ENCODE measurements around the gene TYMP.

Gene TYMP

DNA sequence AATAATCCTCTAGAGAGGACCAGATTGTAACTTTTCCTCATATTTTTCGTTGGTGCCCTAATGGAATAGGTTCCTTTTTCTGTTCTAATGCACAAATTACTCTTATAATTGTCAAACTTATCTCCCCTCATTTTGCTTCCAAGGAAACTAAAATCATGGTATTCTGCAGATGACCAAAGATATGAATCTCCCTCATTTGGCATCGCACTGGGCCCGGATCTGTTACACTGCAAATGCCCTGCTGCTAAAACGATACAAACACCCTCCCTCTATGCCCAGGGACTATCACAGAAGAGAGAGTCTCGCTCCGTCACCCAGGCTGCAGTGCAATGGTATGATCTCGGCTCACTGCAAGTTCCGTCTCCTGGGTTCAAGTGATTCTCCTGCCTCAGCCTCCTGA is 23.5 kb upstream of the TYMP start:
- Histone ChIP-seq H3K9me2 (replicated peaks; ENCODE audit: insufficient read depth, low read length) (no peaks in the 10 kb centered on the region), H2AFZ (ENCODE audit: low read length) (no peak overlapping the region), H4K20me1 (ENCODE audit: insufficient read depth, low read length) (no peaks in the 10 kb centered on the region), H3K27me3 (replicated peaks; ENCODE audit: insufficient read depth, low read length) (peaks cover 12% of the 10 kb centered on the region), H3K9ac (ENCODE audit: low read length) (no peak overlapping the region), H3K36me3 (replicated peaks; ENCODE audit: insufficient read depth, low read length) (no peaks in the 10 kb centered on the region), H3K9me3 (replicated peaks; ENCODE audit: insufficient read depth, low read length) (no peaks in the 10 kb centered on the region), H3K4me1 (ENCODE audit: low read length) (no peaks in the 10 kb centered on the region), H3K79me2 (ENCODE audit: low read length) (no peaks in the 10 kb centered on the region), H3K4me3 (ENCODE audit: low read length) (no peak overlapping the region), H3K4me2 (ENCODE audit: low read depth, low read length) (no peak overlapping the region), H3K27ac (ENCODE audit: low read length) (no peak overlapping the region), H3F3A (ENCODE audit: insufficient read depth, low read length) (no peaks in the 10 kb centered on the region)
- DNase-seq, result no peak
- TF ChIP-seq EZH2 (optimal IDR thresholded peaks at IDR 0.05; ENCODE audit: low read depth, low read length) (no peak), EZH2phosphoT487 (IDR thresholded peaks at IDR 0.05; ENCODE audit: low read length) (no peak)
- TF ChIP-seq, protein P1, sequence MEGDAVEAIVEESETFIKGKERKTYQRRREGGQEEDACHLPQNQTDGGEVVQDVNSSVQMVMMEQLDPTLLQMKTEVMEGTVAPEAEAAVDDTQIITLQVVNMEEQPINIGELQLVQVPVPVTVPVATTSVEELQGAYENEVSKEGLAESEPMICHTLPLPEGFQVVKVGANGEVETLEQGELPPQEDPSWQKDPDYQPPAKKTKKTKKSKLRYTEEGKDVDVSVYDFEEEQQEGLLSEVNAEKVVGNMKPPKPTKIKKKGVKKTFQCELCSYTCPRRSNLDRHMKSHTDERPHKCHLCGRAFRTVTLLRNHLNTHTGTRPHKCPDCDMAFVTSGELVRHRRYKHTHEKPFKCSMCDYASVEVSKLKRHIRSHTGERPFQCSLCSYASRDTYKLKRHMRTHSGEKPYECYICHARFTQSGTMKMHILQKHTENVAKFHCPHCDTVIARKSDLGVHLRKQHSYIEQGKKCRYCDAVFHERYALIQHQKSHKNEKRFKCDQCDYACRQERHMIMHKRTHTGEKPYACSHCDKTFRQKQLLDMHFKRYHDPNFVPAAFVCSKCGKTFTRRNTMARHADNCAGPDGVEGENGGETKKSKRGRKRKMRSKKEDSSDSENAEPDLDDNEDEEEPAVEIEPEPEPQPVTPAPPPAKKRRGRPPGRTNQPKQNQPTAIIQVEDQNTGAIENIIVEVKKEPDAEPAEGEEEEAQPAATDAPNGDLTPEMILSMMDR (IDR thresholded peaks at IDR 0.05; ENCODE audit: low read length), result no peak

DNA sequence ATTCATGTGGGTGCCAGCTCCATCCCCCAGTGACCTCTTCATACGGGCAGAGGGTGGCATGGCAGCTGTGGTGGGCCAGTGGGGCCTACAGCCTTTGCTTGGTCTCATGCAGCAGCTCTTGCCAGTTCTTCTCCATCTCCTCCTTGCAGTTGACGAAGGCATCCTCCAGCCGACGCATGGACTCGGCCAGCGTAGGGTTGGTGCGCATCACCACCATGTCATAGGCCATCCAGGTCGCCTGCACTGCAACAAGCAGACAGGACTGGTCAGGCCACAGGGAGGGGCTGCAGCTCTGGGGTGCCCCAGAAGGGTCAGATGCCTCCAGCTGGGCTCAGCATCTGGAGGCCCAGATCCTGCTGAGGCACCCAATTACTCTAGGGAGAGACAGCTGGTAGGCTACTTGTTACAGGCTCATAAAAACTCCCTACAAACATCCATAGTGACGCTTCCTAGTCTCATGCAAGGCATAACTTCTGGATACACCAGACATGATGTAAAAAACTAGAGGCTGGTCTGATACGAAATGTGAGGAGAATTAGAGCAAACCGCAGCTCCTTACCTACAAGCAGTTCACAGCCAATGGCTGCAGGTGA is 21.4 kb upstream of the TYMP start:
- no peak for DNase-seq
- no peak overlapping the region for H3K4me3 ChIP-seq (ENCODE audit: low read length)
- no peak for TF ChIP-seq EZH2phosphoT487 (IDR thresholded peaks at IDR 0.05; ENCODE audit: low read length)
- no peak for TF ChIP-seq EZH2 (optimal IDR thresholded peaks at IDR 0.05; ENCODE audit: low read depth, low read length)
- TF ChIP-seq, protein P1 (IDR thresholded peaks at IDR 0.05; ENCODE audit: low read length), result no peak
- H3K9me2 ChIP-seq (replicated peaks; ENCODE audit: insufficient read depth, low read length), result no peaks in the 10 kb centered on the region
- no peaks in the 10 kb centered on the region for H3K79me2 ChIP-seq (ENCODE audit: low read length)
- H2AFZ ChIP-seq (ENCODE audit: low read length), result no peak overlapping the region
- no peaks in the 10 kb centered on the region for H3F3A ChIP-seq (ENCODE audit: insufficient read depth, low read length)
- H3K36me3 ChIP-seq (replicated peaks; ENCODE audit: insufficient read depth, low read length), result no peaks in the 10 kb centered on the region
- H4K20me1 ChIP-seq (ENCODE audit: insufficient read depth, low read length), result no peaks in the 10 kb centered on the region
- H3K9ac ChIP-seq (ENCODE audit: low read length), result no peak overlapping the region
- no peak overlapping the region for H3K4me2 ChIP-seq (ENCODE audit: low read depth, low read length)
- no peaks in the 10 kb centered on the region for H3K9me3 ChIP-seq (replicated peaks; ENCODE audit: insufficient read depth, low read length)
- H3K27ac ChIP-seq (ENCODE audit: low read length), result no peak overlapping the region
- no peaks in the 10 kb centered on the region for H3K4me1 ChIP-seq (ENCODE audit: low read length)
- peaks cover 22% of the 10 kb centered on the region for H3K27me3 ChIP-seq (replicated peaks; ENCODE audit: insufficient read depth, low read length)

DNA sequence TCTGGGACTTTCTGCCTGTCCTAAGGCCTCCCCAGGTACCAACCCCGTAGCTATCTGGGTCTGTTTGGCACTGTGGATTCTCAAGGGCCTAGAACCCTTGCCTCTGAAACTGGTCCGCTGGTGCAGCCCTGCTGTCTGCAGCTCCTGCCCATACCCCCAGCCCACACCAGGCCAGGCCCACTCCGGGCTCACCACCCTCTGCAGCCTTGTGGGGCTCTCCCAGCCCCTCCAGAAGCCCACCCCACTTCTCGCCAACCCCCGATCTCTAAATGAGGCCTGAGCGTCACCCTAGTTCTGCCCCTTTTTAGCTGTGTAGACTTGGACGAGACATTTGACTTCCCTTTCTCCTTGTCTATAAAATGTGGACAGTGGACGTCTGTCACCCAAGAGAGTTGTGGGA is 20.6 kb upstream of the TYMP start:
- peaks cover 24% of the 10 kb centered on the region for H3K27me3 ChIP-seq (replicated peaks; ENCODE audit: insufficient read depth, low read length)
- H3K36me3 ChIP-seq (replicated peaks; ENCODE audit: insufficient read depth, low read length), result no peaks in the 10 kb centered on the region
- H3K9ac ChIP-seq (ENCODE audit: low read length), result no peak overlapping the region
- no peaks in the 10 kb centered on the region for H3K4me1 ChIP-seq (ENCODE audit: low read length)
- no peak overlapping the region for H3K4me3 ChIP-seq (ENCODE audit: low read length)
- H3K9me3 ChIP-seq (replicated peaks; ENCODE audit: insufficient read depth, low read length), result no peaks in the 10 kb centered on the region
- no peak for TF ChIP-seq EZH2 (optimal IDR thresholded peaks at IDR 0.05; ENCODE audit: low read depth, low read length)
- H3K79me2 ChIP-seq (ENCODE audit: low read length), result no peaks in the 10 kb centered on the region
- DNase-seq, result no peak
- no peak overlapping the region for H3K4me2 ChIP-seq (ENCODE audit: low read depth, low read length)
- H2AFZ ChIP-seq (ENCODE audit: low read length), result no peak overlapping the region
- H3K9me2 ChIP-seq (replicated peaks; ENCODE audit: insufficient read depth, low read length), result no peaks in the 10 kb centered on the region
- H3F3A ChIP-seq (ENCODE audit: insufficient read depth, low read length), result no peaks in the 10 kb centered on the region
- H3K27ac ChIP-seq (ENCODE audit: low read length), result no peak overlapping the region
- no peaks in the 10 kb centered on the region for H4K20me1 ChIP-seq (ENCODE audit: insufficient read depth, low read length)
